Activated CD8-positive, alpha-beta memory T cell treated with anti-CD3 and anti-CD28 coated beads, Interleukin-2, amount 50 U/mL, for 24 hours (primary cell): ENCODE data around the gene TBC1D13.
"Not testable (repeated sequence)": the region's sequence is repeated elsewhere in the genome, so short reads cannot be mapped to it uniquely, and the experiment has no call there.

Source experiments
- DNase-seq: peaks from one replicate; pipeline ENCODE4 v3.0.0-alpha.2; 2020; ENCODE audit errors: extremely low read depth

Gene TBC1D13

GRCh38 chr9:128821584-128822406 is 34.7 kb downstream of the TBC1D13 start:
- no peak for DNase-seq

- no peak for DNase-seq
Observed at GRCh38 chr9:128822407-128823042, 35.5 kb downstream of the TBC1D13 start.

- DNase-seq: no peak
Observed at GRCh38 chr9:128823362-128823902, 36.4 kb downstream of the TBC1D13 start.

GRCh38 chr9:128823903-128824406 is 36.9 kb downstream of the TBC1D13 start:
- no peak for DNase-seq

GRCh38 chr9:128824911-128825310 is 37.9 kb downstream of the TBC1D13 start:
- no peak for DNase-seq

- no peak for DNase-seq
Observed at GRCh38 chr9:128825923-128826700, 39.1 kb downstream of the TBC1D13 start.

GRCh38 chr9:128828267-128828666 is 41.2 kb downstream of the TBC1D13 start:
- DNase-seq: no peak

GRCh38 chr9:128828719-128829452 is 41.8 kb downstream of the TBC1D13 start:
- no peak for DNase-seq

- peak; percentile 80 for DNase-seq
Observed at GRCh38 chr9:128829477-128830251, 42.6 kb downstream of the TBC1D13 start, which contains the start of gene SPOUT1. SPOUT1 (minus strand) TSS chr9:128829794; CDS start chr9:128829780, 14 bp downstream.

GRCh38 chr9:128833696-128834095 is 46.6 kb downstream of the TBC1D13 start:
- no peak for DNase-seq

- DNase-seq: no peak
Observed at GRCh38 chr9:128835246-128836210, 48.5 kb downstream of the TBC1D13 start.

GRCh38 chr9:128836509-128837145 is 49.6 kb downstream of the TBC1D13 start:
- DNase-seq: no peak

GRCh38 chr9:128838338-128838737 is 51.3 kb downstream of the TBC1D13 start:
- no peak for DNase-seq

- no peak for DNase-seq
Observed at GRCh38 chr9:128840524-128840923, 53.5 kb downstream of the TBC1D13 start.

GRCh38 chr9:128841694-128842492 is 54.8 kb downstream of the TBC1D13 start:
- no peak for DNase-seq

GRCh38 chr9:128843171-128843570 is 56.1 kb downstream of the TBC1D13 start:
- not testable (repeated sequence) for DNase-seq

GRCh38 chr9:128845186-128845931 is 58.3 kb downstream of the TBC1D13 start:
- DNase-seq: no peak
